ENCODE results near the gene NSUN2. TPM values are rescaled to one million over a fixed set of nuclear protein-coding genes. Genes with fewer than 3 reads are reported as not detected.
A peak's percentile ranks its signal among the peaks of the same experiment; 100 is the strongest.

NSUN2 gene
- total RNA-seq, 6 experiments from 2014 or later, result 59.9 to 67.7 (median 60.5) TPM

DNA sequence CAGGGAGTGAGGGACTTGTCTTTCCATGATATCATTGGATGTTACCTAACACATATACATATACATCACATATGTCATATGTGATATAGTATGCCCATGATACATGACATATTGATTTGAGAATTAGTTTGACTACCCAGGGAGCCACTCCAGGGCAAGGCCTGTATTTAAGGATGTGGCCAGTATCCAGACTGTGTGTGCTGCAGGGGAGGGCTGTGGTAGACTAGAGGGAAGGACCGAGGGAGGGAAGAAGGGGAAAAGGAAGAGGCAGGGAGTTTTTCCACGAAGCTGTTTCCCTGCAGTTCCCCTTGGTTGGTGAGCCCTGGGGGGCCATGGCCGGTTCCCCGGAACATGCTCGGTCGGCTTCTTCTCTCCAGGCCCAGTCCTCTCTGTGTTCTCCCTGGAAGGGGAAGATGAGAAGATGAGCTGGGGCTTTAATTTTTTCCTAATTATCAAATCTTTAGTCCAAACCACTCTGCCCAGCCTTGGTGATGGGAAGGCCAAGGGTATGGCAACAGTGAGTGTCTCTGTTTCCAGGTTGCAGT, 48.7 kb downstream of the NSUN2 start:
- Mint-ChIP-seq H3K27ac (no peak overlapping the region), H3K4me1 (ENCODE audit: low read depth) (peaks cover 9% of the 10 kb centered on the region), H3K4me3 (no peak overlapping the region), H3K9me3 (no peaks in the 10 kb centered on the region), H3K27me3 (ENCODE audit: insufficient read depth) (peaks cover 31% of the 10 kb centered on the region), H3K36me3 (ENCODE audit: low read depth) (no peaks in the 10 kb centered on the region)
- no peak for TF ChIP-seq CTCF (IDR thresholded peaks at IDR 0.05)
- DNase-seq, result no peak

GRCh38 chr5:6583049-6583880, 49.6 kb downstream of the NSUN2 start:
- TF ChIP-seq CTCF (IDR thresholded peaks at IDR 0.05), result peak; percentile 16

GRCh38 chr5:6582507-6583048, 50.3 kb downstream of the NSUN2 start:
- Mint-ChIP-seq H3K27ac (no peak overlapping the region), H3K27me3 (ENCODE audit: insufficient read depth) (peaks cover 37% of the 10 kb centered on the region), H3K9me3 (no peaks in the 10 kb centered on the region), H3K36me3 (ENCODE audit: low read depth) (no peaks in the 10 kb centered on the region), H3K4me3 (no peak overlapping the region), H3K4me1 (ENCODE audit: low read depth) (peaks cover 23% of the 10 kb centered on the region)
- TF ChIP-seq CTCF (IDR thresholded peaks at IDR 0.05), result no peak
- no peak for DNase-seq

More at GRCh38 chr5:6583049-6583880, 49.6 kb downstream of the NSUN2 start:
- no peak overlapping the region for H3K4me3 Mint-ChIP-seq
- no peaks in the 10 kb centered on the region for H3K36me3 Mint-ChIP-seq (ENCODE audit: low read depth)
- DNase-seq, result no peak
- no peak overlapping the region for H3K27ac Mint-ChIP-seq
- H3K27me3 Mint-ChIP-seq (ENCODE audit: insufficient read depth), result peaks cover 37% of the 10 kb centered on the region
- no peaks in the 10 kb centered on the region for H3K9me3 Mint-ChIP-seq
- peaks cover 17% of the 10 kb centered on the region for H3K4me1 Mint-ChIP-seq (ENCODE audit: low read depth)

GRCh38 chr5:6581559-6582426, 51.1 kb downstream of the NSUN2 start:
- H3K27me3 Mint-ChIP-seq (ENCODE audit: insufficient read depth), result peaks cover 34% of the 10 kb centered on the region
- H3K4me3 Mint-ChIP-seq, result no peak overlapping the region
- no peak for TF ChIP-seq CTCF (IDR thresholded peaks at IDR 0.05)
- H3K4me1 Mint-ChIP-seq (ENCODE audit: low read depth), result peaks cover 23% of the 10 kb centered on the region
- H3K9me3 Mint-ChIP-seq, result no peaks in the 10 kb centered on the region
- H3K27ac Mint-ChIP-seq, result no peak overlapping the region
- DNase-seq, result no peak
- no peaks in the 10 kb centered on the region for H3K36me3 Mint-ChIP-seq (ENCODE audit: low read depth)

DNA sequence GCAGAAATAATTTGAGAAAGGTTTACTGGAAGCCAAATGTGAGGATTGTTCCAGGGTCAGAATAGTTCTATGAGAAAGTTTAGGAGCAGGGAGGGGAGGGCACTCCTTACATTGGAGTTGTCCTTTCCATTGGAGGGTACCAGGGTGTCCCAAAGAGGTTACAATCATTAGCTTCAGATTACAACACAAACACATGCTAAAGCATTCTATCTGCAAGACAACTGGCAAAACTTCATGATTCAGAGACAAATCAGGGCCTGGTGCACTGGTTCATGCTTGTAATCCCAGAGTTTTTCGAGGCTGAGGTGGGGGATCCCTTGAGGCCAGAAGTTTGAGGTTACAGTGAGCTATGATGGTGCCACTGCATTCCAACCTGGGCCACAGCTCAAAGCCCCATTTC, 51.8 kb downstream of the NSUN2 start:
- Mint-ChIP-seq H3K4me1 (ENCODE audit: low read depth) (peaks cover 23% of the 10 kb centered on the region), H3K9me3 (no peaks in the 10 kb centered on the region), H3K27ac (no peak overlapping the region), H3K4me3 (no peak overlapping the region), H3K27me3 (ENCODE audit: insufficient read depth) (peaks cover 32% of the 10 kb centered on the region), H3K36me3 (ENCODE audit: low read depth) (no peaks in the 10 kb centered on the region)
- no peak for DNase-seq
- TF ChIP-seq CTCF (IDR thresholded peaks at IDR 0.05), result no peak

All from HFFc6 (cell line).